HEK293T (cell line): ENCODE measurements around the gene STK4.

Source experiments
- BHLHE40 ChIP-seq: fragments of 450-650 bp; IDR thresholded peaks from 2 replicates; pipeline ENCODE4 v1.6.1; 2016; ENCODE audit warnings: mild to moderate bottlenecking, moderate library complexity, borderline replicate concordance
- CTBP1 ChIP-seq: fragments of 450-650 bp; IDR thresholded peaks from 2 replicates; pipeline ENCODE4 v1.6.1; 2016; ENCODE audit warnings: borderline replicate concordance
- ELF4 ChIP-seq: fragments of 450-650 bp; IDR thresholded peaks from 2 replicates; pipeline ENCODE4 v1.6.1; 2017; ENCODE audit warnings: antibody characterized with exemption
- FOXK2 ChIP-seq: fragments of 450-650 bp; IDR thresholded peaks from 2 replicates; pipeline ENCODE4 v1.6.1; 2016; ENCODE audit warnings: mild to moderate bottlenecking
- FOXM1 ChIP-seq: fragments of 450-650 bp; IDR thresholded peaks from 2 replicates; pipeline ENCODE4 v1.6.1; 2017; ENCODE audit warnings: mild to moderate bottlenecking, borderline replicate concordance
- L3MBTL2 ChIP-seq: fragments of 450-650 bp; conservative IDR thresholded peaks from 2 replicates; pipeline ENCODE4 v1.6.1; 2016; ENCODE audit warnings: mild to moderate bottlenecking
- NFRKB ChIP-seq: fragments of 450-650 bp; IDR thresholded peaks from 2 replicates; pipeline ENCODE4 v1.6.1; 2016; ENCODE audit warnings: mild to moderate bottlenecking, moderate library complexity
- SP1 ChIP-seq: fragments of 450-650 bp; IDR thresholded peaks from 2 replicates; pipeline ENCODE4 v1.6.1; 2017
- TARDBP ChIP-seq: fragments of 450-650 bp; IDR thresholded peaks from 2 replicates; pipeline ENCODE4 v1.6.1; 2016

DNA sequence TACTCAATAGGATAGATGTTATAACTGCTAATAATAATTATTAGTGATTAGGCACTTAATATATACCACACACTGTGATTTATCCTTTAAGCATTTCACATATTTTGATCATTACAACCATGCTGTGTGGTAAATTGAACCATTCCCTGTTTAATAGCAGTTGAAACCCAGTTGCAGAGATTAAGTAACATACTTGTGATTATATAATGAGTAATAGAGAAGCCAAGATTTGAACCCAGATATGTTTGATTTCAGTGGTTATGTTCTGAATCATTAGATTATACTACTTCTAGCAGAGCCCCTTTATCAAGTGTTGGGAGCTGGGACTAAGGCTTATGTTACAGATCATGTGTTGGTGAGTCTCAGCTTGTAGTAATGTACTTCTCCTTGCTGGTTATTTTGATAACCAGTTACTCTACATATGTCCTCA is 44.1 kb downstream of the STK4 start:
- TF ChIP-seq FOXM1 (no peak), SP1 (no peak), CTBP1 (no peak), BHLHE40 (no peak), ELF4 (no peak), L3MBTL2 (no peak), NFRKB (no peak), FOXK2 (no peak), TARDBP (no peak)
